Activated T-helper 17 cell treated with anti-CD3 and anti-CD28 coated beads, Interleukin-2, amount 50 U/mL, for 72 hours (primary cell): ENCODE data around the gene HOXA6. TPM values are rescaled to one million over a fixed set of nuclear protein-coding genes. Genes with fewer than 3 reads are reported as not detected.

ENCODE experiments used
- ATAC-seq: fragments of 150-1000 bp; cut with Tn5 transposase; replicated peaks from 2 replicates; pipeline ENCODE4 v1.10.0; 2021; ENCODE audit warnings: mild to moderate bottlenecking, moderate library complexity
- H3K27ac Mint-ChIP-seq: one replicate; pipeline ENCODE4 v1.8.0; 2022; ENCODE audit warnings: mixed read lengths
- H3K27me3 Mint-ChIP-seq: one replicate; pipeline ENCODE4 v1.8.0; 2022; ENCODE audit warnings: mixed read lengths
- H3K36me3 Mint-ChIP-seq: one replicate; pipeline ENCODE4 v1.8.0; 2022; ENCODE audit warnings: low read depth, mild to moderate bottlenecking, mixed read lengths
- H3K4me1 Mint-ChIP-seq: one replicate; pipeline ENCODE4 v1.8.0; 2022; ENCODE audit warnings: mixed read lengths
- H3K4me3 Mint-ChIP-seq: one replicate; pipeline ENCODE4 v1.8.0; 2022; ENCODE audit warnings: mild to moderate bottlenecking, mixed read lengths
- H3K9me3 Mint-ChIP-seq: one replicate; pipeline ENCODE4 v1.8.0; 2022; ENCODE audit warnings: mixed read lengths
- total RNA-seq, 2 donors: library from RNA; stranded (reverse); gene quantifications; one replicate each; pipeline ENCODE4 v1.2.3, GENCODE V29; 2022

HOXA6 gene
- total RNA-seq, 2 donors from 2014 or later = not detected

DNA sequence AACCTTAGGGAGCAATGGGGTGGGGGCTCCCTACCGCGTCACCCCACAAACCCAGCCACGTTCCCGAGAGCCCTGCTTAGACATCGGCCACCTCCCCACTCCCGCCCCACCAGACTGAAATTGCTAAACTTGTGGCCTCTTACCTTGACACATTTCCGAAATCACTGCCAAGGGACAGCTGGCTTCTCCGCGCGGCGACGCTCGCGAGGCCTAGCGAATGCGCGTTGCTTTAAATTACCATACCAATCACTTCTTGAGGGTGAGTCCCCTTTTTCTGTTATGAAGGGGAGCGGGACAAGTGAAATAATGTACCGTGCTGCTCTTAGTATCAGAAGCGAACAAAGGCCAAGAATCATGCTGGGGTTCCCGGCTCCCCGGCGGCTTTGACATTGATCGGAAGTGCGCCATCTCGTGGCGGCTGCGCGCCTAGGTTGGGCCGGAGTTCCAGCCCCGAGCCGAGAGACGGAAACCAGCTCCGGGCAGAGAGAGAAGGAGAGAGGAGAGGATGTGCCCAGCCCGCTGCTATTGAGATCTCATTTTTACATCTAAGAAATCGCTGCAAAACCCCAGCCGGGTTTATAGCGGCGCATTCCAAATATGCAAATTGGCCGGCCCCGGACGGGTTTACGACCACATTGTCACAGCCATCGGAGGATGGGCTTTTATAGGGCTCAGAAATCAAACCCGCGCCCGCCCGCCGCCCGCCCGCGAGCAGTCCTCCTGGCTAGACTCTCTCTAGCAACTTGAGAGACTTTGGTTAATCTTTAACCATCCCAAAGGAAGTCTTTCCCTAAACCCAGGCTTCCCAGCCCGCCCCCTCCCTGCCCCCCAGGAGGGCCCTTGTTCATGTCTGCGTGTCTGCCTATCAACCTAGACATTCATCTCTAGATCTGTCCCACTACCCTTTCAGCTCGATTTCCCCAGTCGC lies 32.2 kb upstream of the HOXA6 start:
- ATAC-seq = peak; percentile 59
- H3K27me3 Mint-ChIP-seq = peaks cover 47% of the 10 kb centered on the region

DNA sequence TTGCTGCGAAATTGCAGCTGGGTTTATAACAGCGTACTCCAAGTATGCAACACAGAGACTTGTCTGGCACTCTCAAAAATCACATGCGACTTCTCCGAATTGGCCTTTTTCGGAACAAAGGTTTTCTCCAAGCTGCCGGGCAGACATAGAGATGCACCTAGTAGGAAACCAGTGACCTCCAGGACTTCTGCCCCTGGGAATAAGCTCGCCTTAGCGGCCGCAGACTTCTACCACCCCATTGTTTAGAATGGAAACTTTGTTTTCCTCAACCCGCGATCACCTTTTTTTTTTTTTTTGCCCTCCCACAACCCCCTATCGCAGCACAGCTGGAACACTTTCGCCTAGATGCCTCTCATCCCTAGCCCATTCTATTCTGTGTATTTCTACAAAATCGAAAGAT lies 31.5 kb upstream of the HOXA6 start:
- ATAC-seq = no peak
- H3K4me3 Mint-ChIP-seq = no peak overlapping the region
- H3K36me3 Mint-ChIP-seq = no peaks in the 10 kb centered on the region
- H3K9me3 Mint-ChIP-seq = no peaks in the 10 kb centered on the region
- peaks cover 5% of the 10 kb centered on the region for H3K4me1 Mint-ChIP-seq
- no peak overlapping the region for H3K27ac Mint-ChIP-seq
- H3K27me3 Mint-ChIP-seq = peaks cover 46% of the 10 kb centered on the region

More for the DNA sequence above, 32.2 kb upstream of the HOXA6 start:
- Mint-ChIP-seq H3K9me3 (no peaks in the 10 kb centered on the region), H3K36me3 (peaks cover 2% of the 10 kb centered on the region), H3K4me3 (peak overlapping the region; percentile 36), H3K27ac (no peak overlapping the region), H3K4me1 (peaks cover 7% of the 10 kb centered on the region)

DNA sequence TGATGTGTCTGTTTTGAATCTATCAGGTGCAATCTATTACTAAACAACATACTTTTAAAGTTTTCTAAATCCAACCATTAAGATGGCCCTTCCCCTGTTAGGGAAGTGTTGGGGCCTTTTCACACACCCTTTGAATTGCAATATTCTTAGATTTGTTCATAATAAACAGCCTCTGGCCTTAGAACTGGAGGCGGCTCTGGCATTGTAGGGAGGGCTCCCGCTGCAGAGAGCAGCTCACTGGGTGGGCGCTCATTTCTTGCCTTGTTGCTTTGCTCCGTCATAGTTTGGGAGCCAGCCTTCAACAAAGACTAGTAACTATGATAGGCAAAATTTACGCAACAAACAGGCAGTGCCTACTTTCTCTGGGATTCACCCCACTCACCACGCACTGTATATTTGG lies 30.8 kb upstream of the HOXA6 start:
- H3K4me1 Mint-ChIP-seq = peaks cover 5% of the 10 kb centered on the region
- H3K4me3 Mint-ChIP-seq = no peak overlapping the region
- H3K9me3 Mint-ChIP-seq = no peaks in the 10 kb centered on the region
- no peaks in the 10 kb centered on the region for H3K36me3 Mint-ChIP-seq
- no peak for ATAC-seq
- peaks cover 46% of the 10 kb centered on the region for H3K27me3 Mint-ChIP-seq
- no peak overlapping the region for H3K27ac Mint-ChIP-seq

DNA sequence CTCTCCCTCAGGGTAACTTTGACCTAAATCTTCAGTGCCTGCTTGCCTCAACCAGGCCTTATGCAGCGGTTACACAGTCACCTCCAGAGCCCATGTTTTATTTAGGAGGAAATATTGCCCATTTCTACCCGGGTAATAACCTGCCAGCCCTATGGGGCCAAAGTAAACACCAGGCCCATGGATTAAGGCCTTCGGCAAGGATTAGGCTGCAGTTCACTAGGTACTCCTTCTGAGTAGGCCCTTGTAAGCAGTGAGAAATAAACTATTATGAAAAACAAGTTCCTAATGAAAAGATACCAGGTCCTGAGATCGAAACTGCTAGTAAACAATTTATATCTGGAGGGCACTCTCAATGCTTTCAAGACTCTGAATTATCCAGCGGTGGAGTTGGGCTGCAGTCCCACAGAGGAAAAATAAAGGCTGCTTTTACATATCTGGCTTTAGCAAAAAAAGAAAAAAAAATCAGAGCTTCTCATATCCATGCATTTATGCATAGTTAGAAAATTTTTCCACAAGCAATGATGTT lies 30.3 kb upstream of the HOXA6 start:
- Mint-ChIP-seq H3K9me3 (no peaks in the 10 kb centered on the region), H3K4me1 (peaks cover 5% of the 10 kb centered on the region), H3K4me3 (no peak overlapping the region), H3K27ac (no peak overlapping the region), H3K36me3 (no peaks in the 10 kb centered on the region), H3K27me3 (peaks cover 44% of the 10 kb centered on the region)
- no peak for ATAC-seq

DNA sequence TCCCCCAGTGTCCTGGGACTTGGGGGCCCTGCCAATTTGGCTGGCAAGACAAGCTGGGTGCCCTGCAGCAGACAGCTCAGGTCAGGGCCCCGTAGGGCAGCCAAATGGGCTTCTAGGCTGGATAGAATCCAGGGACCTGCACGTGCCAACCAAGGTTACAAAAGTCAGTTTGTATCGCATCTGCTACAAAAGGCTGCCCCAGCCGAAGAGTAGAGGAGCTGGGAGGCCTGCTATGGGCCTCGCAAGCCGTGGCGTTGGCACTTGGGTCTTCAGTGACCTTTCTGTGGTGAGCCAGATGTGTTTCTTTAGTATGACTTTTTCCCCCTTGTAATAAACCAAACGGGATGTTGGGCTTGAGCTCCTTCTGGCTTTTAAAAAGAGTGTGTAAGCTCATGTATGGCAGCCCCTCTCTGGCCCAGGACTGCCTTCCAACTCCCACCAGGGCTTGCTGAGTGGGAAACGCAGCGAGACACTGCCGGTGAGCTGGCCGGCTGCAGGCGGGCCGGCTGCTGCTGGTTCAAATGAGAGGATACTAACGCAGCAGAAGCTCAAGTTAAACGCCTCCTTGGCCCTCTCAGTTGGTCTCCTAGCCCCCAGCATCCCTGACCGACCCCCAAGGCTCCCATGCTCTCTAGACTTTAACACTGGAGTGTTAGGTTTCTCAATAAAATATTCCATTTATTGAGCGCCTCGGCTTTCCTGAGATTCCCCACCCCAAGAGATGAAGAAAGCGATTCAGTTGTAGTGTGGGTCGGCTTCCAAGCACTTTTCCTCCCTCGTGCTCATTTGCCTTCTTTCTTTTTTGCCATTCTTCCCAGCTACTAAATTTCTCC lies 29.6 kb upstream of the HOXA6 start:
- H3K9me3 Mint-ChIP-seq = no peaks in the 10 kb centered on the region
- H3K4me1 Mint-ChIP-seq = peaks cover 8% of the 10 kb centered on the region
- no peak overlapping the region for H3K27ac Mint-ChIP-seq
- H3K27me3 Mint-ChIP-seq = peaks cover 44% of the 10 kb centered on the region
- H3K36me3 Mint-ChIP-seq = peaks cover 3% of the 10 kb centered on the region
- H3K4me3 Mint-ChIP-seq = no peak overlapping the region
- no peak for ATAC-seq

DNA sequence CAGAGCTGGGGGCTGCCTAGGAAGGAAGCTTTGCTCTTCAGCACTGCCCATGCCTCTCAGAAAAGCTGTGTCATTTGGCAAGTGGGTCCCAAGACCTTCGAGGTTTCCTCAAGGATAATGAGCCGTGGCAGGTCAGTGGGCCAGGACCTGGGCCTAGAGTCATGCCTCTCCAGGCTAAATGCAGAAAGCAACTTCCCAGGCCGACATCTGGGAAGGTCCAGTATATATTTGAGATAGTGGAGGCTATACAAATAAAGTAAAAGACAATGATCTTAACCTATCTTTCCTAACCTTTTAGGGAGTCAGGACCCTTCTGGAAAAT lies 28.9 kb upstream of the HOXA6 start:
- Mint-ChIP-seq H3K4me1 (peaks cover 14% of the 10 kb centered on the region), H3K4me3 (no peak overlapping the region), H3K27me3 (peaks cover 51% of the 10 kb centered on the region), H3K36me3 (peaks cover 7% of the 10 kb centered on the region), H3K27ac (no peak overlapping the region), H3K9me3 (no peaks in the 10 kb centered on the region)
- ATAC-seq = no peak

DNA sequence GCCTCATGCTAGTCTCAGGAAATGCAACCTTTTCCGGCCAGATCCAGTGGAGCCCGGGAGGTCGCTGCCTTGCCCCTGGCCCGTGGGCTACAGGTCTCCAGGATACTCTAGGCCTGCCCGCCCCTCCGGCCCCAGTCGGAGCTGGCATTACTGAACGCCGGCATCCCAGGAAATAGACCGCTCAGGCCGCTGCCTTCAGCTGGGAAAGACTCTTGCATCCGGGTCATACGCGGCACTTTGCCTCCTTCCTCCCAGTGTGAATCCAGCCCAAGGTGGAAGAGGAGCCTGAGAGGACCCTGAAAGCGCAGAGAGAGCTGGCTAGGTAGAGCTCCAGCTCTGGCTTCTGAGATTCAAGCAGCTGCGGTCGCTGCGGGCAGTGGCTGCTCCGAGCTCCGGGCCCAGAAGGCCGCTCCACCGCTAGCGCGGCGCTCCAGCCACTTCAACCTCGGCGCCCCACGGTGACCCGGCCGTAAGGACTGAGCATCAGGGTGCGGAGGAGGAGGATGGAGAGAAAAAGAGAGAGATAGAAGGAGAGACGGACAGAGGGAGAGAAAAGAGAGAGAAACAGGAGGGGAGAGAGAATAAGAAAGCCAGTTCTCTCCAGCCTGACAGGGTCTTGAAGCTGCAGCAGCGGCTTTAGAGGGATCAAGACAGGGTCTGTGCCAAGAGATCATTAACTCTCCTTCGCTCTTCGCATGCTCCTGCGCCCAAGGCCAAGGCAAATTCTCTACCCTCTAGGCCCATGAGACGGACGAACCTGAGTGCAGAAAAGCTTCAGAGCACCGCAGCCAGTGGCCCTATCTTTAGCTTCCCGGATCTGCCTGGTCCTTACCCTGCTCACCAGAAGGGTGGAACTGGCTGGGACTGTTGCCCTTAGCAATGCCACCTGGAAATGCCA lies 28.3 kb upstream of the HOXA6 start:
- Mint-ChIP-seq H3K27ac (no peak overlapping the region), H3K4me1 (peaks cover 14% of the 10 kb centered on the region), H3K4me3 (no peak overlapping the region), H3K27me3 (peaks cover 52% of the 10 kb centered on the region), H3K9me3 (no peaks in the 10 kb centered on the region), H3K36me3 (peaks cover 7% of the 10 kb centered on the region)
- no peak for ATAC-seq

DNA sequence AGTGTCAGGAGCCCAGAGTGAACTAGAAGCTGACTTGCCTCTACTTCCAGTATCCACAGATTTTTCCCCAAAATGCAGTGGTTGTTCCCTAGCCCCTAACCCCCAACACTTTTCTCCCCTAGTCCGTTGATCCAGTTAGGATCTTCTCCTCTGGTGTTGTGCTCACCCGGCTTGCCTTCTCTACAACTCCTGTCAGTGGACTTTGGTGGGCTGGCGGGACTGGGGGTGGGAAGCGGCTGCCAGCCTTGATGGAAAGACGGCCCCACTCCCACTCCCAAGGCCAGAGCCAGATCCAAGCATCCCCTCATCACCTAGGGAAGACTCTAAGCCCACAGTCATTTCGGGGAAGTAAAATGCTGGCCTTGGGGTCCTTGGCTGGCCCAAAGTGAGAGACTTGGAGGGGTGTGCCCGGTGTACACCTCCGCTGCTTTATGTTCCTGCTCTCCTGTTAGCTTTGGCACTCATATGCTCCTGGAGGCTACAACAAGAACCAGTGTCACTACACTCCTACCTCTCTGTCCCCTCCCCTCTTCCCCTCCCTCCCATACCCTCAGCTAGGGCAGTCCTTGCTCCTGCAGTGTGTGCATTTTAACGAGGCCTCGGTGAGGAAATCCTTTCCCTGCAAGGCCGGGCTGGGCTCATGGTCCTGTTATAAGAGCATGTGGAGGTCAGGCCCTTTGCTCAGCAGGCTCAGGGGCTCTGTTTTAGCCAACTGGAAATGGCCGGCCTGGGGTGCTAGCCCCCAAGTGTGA lies 27.5 kb upstream of the HOXA6 start:
- Mint-ChIP-seq H3K27me3 (peaks cover 56% of the 10 kb centered on the region), H3K9me3 (no peaks in the 10 kb centered on the region), H3K4me3 (peak overlapping the region; percentile 49), H3K27ac (no peak overlapping the region), H3K36me3 (peaks cover 7% of the 10 kb centered on the region), H3K4me1 (peaks cover 14% of the 10 kb centered on the region)
- no peak for ATAC-seq

DNA sequence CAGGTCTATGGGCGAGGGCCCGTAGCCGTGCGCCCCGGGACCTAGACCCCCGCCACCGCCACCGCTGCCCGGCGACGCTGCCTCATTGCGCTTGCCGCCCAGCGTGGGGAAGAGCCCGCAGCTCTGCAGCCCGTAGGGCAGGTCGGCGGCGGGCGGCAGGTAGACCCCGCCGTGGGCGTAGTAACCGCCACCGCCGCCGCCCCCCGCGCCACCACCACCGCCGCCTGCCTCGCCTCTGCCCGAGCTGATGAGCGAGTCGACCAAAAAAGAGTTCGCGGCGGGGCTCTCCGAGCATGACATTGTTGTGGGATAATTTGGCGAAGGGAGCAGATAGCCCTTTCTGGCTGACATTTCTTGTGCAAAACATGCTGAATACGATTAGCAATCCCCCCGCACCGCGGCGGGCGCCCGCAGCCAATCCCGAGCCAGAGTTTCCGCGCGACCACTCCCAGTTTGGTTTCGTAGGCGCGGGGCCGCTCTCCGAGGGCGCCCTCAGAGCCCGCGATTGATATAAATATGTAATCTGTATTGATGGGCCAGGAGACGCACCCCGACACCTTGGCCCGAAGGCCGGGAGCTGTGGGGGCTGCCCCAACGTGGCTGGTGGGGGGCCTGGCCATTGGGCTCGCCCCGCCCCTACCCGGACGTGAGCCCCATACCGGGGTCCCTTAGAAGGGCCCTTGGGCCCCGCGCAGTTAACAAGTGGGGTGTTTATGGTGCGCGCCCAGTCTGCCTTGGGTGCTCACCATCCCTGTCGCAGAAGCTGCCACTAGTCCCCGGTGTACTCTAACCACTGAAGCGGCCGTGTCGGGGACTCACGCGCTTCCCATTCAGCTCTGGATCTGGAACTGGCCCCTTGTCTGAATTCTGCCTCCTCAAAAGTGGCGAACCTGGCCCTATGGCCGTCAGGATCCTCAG lies 26.6 kb upstream of the HOXA6 start, which contains the start of gene HOXA10:
Gene HOXA10, minus strand, starts transcription at position 365 of the 918 bp plus-strand sequence. Its CDS starts 14 bp downstream, at position 351.
- peaks cover 48% of the 10 kb centered on the region for H3K27me3 Mint-ChIP-seq

DNA sequence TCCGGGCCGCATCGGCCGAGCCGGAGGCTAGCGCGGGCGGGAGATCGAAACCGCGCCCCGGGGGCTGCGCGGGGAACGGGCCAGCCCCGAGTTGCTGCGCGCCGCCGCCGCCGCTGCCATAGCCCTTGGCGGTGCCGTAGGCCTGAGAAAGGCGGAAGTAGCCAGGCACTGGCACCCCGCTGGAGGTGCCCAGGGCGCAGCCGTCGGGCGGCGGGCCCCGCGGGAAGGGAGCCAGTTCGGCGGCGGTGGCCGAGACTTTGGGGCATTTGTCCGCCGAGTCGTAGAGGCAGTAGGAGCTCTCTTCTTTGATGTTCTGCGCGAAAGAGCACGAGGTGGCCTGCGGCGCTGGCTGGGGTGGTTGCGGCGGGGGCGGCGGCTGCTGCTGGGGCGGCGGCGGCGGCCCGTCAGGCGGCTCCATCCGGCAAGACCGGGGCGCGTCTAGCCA lies 26.0 kb upstream of the HOXA6 start:
- peaks cover 50% of the 10 kb centered on the region for H3K27me3 Mint-ChIP-seq
- H3K36me3 Mint-ChIP-seq = peaks cover 11% of the 10 kb centered on the region
- H3K27ac Mint-ChIP-seq = no peak overlapping the region
- no peaks in the 10 kb centered on the region for H3K9me3 Mint-ChIP-seq
- no peak overlapping the region for H3K4me3 Mint-ChIP-seq
- ATAC-seq = peak; percentile 72
- H3K4me1 Mint-ChIP-seq = peaks cover 12% of the 10 kb centered on the region

More for the DNA sequence above, 26.6 kb upstream of the HOXA6 start, which contains the start of gene HOXA10:
- Mint-ChIP-seq H3K36me3 (peaks cover 7% of the 10 kb centered on the region), H3K9me3 (no peaks in the 10 kb centered on the region), H3K4me3 (peak within 1 kb of the TSS; percentile 49), H3K4me1 (peaks cover 8% of the 10 kb centered on the region), H3K27ac (no peak within 1 kb of the TSS)
- no peak for ATAC-seq

DNA sequence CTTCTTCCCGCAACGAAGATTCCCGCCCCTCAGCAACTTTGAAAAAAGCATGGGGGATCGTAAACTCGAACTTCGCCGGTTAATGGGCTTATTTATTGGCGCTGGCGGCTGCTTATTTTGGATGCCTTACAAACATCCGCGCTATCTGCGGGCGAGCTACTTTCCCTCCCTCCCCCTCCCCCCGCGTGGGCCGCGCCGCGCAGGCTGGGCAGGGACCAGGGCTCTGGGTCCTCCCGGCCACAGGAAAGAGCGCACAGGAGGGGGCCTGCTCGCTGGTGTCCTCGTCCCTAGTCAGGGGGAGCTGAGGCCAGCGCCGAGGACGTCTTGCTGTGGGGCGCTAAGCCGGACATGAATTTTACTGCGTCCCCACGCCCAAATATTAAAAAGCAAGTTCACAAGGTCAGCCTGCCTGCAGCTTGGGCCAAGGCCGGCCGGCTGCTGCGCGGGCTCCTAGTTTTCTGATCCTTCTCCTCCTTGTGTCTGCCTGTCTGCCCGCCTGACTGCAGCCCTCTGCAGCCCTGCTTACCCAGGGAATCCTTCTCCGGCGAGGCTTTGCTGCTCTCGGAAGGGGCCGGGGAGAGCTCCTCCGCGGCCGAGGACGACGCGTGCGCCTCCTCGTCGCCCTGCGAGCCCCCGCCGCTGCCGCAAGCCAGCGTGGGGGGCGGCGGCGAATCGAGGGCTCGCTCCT lies 25.4 kb upstream of the HOXA6 start:
- peaks cover 50% of the 10 kb centered on the region for H3K27me3 Mint-ChIP-seq
- H3K4me1 Mint-ChIP-seq = peaks cover 14% of the 10 kb centered on the region
- H3K9me3 Mint-ChIP-seq = no peaks in the 10 kb centered on the region
- peak overlapping the region; percentile 51 for H3K4me3 Mint-ChIP-seq
- H3K27ac Mint-ChIP-seq = no peak overlapping the region
- peak; percentile 26 for ATAC-seq
- peaks cover 16% of the 10 kb centered on the region for H3K36me3 Mint-ChIP-seq

DNA sequence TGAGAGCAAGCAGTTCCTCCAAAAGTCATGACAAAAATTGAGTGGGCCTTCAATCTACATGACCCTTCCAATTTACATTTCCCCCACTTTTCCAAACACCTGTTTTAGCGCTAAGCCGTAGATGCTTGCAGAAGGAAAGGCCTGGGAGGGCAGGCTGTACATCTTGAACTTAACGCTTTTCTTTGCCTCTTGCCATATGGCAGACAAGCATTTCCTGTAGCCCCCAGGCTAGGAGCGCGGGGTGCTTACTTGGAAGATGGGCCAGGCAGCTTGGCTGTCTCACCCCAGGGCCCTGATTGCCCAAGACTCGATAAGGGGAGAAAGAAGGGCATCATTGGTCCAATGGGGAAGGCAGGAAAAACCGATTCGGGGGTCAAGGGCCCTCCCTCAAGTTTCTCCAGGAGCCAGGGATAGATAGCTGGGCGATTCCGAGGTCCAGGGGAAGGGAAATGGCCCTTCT lies 24.8 kb upstream of the HOXA6 start:
- ATAC-seq = no peak
- Mint-ChIP-seq H3K4me3 (peak overlapping the region; percentile 51), H3K36me3 (peaks cover 16% of the 10 kb centered on the region)

More for the DNA sequence above, 24.8 kb upstream of the HOXA6 start:
- Mint-ChIP-seq H3K4me1 (peaks cover 14% of the 10 kb centered on the region), H3K9me3 (no peaks in the 10 kb centered on the region), H3K27me3 (peaks cover 50% of the 10 kb centered on the region), H3K27ac (peak overlapping the region; percentile 46)
